Kidney (tissue), 14 donors: ENCODE measurements around the gene PDLIM7. TPM values are rescaled to one million over a fixed set of nuclear protein-coding genes. Genes with fewer than 3 reads are reported as not detected.

Source experiments
- DNase-seq, 5 donors: peaks; one replicate each; pipeline ENCODE4 v3.0.0-alpha.2; 2013 to 2020
- FAIRE-seq: peaks from 2 replicates; lab custom pipeline; 2012; peaks lifted over from hg19 to GRCh38; lab: Jason Lieb, UNC
- H3K27ac ChIP-seq, 2 donors: one replicate each; pipeline ENCODE4 v1.7.0; 2013; ENCODE audit warnings: low read depth in 2 of 2, low read length in 2 of 2, inconsistent platforms in 1 of 2
- H3K27me3 ChIP-seq: one replicate; pipeline ENCODE4 v1.7.1; 2013; ENCODE audit warnings: low read length, inconsistent platforms; ENCODE audit not compliant: control insufficient read depth, insufficient read depth
- H3K36me3 ChIP-seq, 3 donors: one replicate each; pipeline versions ENCODE4 v1.7.0 to v1.7.1; 2013; ENCODE audit warnings: low read length in 3 of 3, control low read depth in 1 of 3, inconsistent platforms in 1 of 3; ENCODE audit not compliant: insufficient read depth in 3 of 3, control insufficient read depth in 2 of 3
- H3K4me1 ChIP-seq, 3 donors: one replicate each; pipeline versions ENCODE4 v1.7.0 to v1.7.1; 2013; ENCODE audit warnings: low read length in 3 of 3, inconsistent platforms in 1 of 3, low read depth in 1 of 3; ENCODE audit not compliant: control insufficient read depth in 2 of 3, insufficient read depth in 2 of 3
- H3K4me3 ChIP-seq, 3 donors: one replicate each; pipeline versions ENCODE4 v1.7.0 to v1.8.1; 2013; ENCODE audit warnings: low read length in 3 of 3, control low read depth in 1 of 3, inconsistent platforms in 1 of 3
- H3K9ac ChIP-seq, 3 donors: one replicate each; pipeline versions ENCODE4 v1.7.0 to v1.7.1; 2013; ENCODE audit warnings: low read length in 3 of 3, control low read depth in 1 of 3, inconsistent platforms in 1 of 3
- H3K9me3 ChIP-seq, 3 donors: one replicate each; pipeline versions ENCODE4 v1.7.0 to v1.7.1; 2013; ENCODE audit warnings: low read length in 3 of 3, control low read depth in 1 of 3, inconsistent platforms in 1 of 3; ENCODE audit not compliant: control insufficient read depth in 2 of 3, insufficient read depth in 1 of 3
- CTCF ChIP-seq: IDR thresholded peaks from 3 replicates; pipeline ENCODE4 v1.5.1; 2012; ENCODE audit warnings: mild to moderate bottlenecking, moderate library complexity, borderline replicate concordance; ENCODE audit not compliant: insufficient read depth; ENCODE audit errors: extremely low read depth
- intact Hi-C: fragments of 100-400 bp; cut with DNase I; formaldehyde crosslinking; loops from one replicate; pipeline ENCODE4 v1.11.1; 2022
- polyA plus RNA-seq: library from polyadenylated mRNA; stranded (reverse); fragments of 350-450 nt; fragmentation: Illumina TruSeq; extraction: RNeasy Lipid Tissue Mini Kit (QIAGEN cat#74804); gene quantifications from one replicate; pipeline ENCODE4 v1.2.3, GENCODE V29; 2014; ENCODE audit warnings: low read depth, low replicate concordance; ENCODE audit not compliant: insufficient read depth
- total RNA-seq: library from RNA; stranded (reverse); fragmentation: NEBNext Ultra II Directional; extraction: Animal tissue kit (Norgen Biotek cat#: 25700); gene quantifications from one replicate; pipeline ENCODE4 v1.2.1, GENCODE V29; 2021
- donor health status: control.
- donor health status: control.
- donor health status: control.
- donor health status: control.
- donor health status: control.
- donor health status: DM: yes; HTN: yes; CAD: no.
- donor health status: Normal renal cell carcinoma (clear cell type).

PDLIM7 gene
- total and polyA plus RNA-seq, 2 donors from 2014 or later: 46.4 to 89.7 TPM

- Histone ChIP-seq H3K36me3 (peaks cover 0 to 2% (median 1%) of the 10 kb centered on the region in 3 donors), H3K4me1 (peaks cover 0 to 6% (median 5%) of the 10 kb centered on the region in 3 donors), H3K4me3 (no peak overlapping the region), H3K9me3 (no peaks in the 10 kb centered on the region), H3K27me3 (no peaks in the 10 kb centered on the region), H3K9ac (no peak overlapping the region), H3K27ac (no peak overlapping the region)
- FAIRE-seq (no peak), DNase-seq (no peak)
- TF ChIP-seq CTCF: no peak
- intact Hi-C loops: no loop called here
Observed at GRCh38 chr5:177442066-177442826, 55.2 kb downstream of the PDLIM7 start.

GRCh38 chr5:177440990-177441780, 56.2 kb downstream of the PDLIM7 start:
- no peaks in the 10 kb centered on the region for H3K27me3 ChIP-seq
- no peak overlapping the region for H3K4me3 ChIP-seq
- no peak for TF ChIP-seq CTCF
- intact Hi-C loops: no loop called here
- no peaks in the 10 kb centered on the region for H3K9me3 ChIP-seq
- no peak for DNase-seq
- H3K4me1 ChIP-seq: peaks cover 0 to 4% (median 2%) of the 10 kb centered on the region in 3 donors
- H3K36me3 ChIP-seq: peaks cover 0 to 3% (median 2%) of the 10 kb centered on the region in 3 donors
- H3K9ac ChIP-seq: no peak overlapping the region
- no peak overlapping the region for H3K27ac ChIP-seq
- FAIRE-seq: no peak

GRCh38 chr5:177440211-177440989, 57.0 kb downstream of the PDLIM7 start:
- H3K36me3 ChIP-seq: peaks cover 2 to 3% (median 3%) of the 10 kb centered on the region in 3 donors
- intact Hi-C loops: no loop called here
- H3K4me1 ChIP-seq: no peaks in the 10 kb centered on the region
- TF ChIP-seq CTCF: no peak
- H3K9me3 ChIP-seq: no peaks in the 10 kb centered on the region
- DNase-seq (peak in 1 of 5 donors; percentile 29), FAIRE-seq (no peak)
- no peak overlapping the region for H3K4me3 ChIP-seq
- no peaks in the 10 kb centered on the region for H3K27me3 ChIP-seq
- no peak overlapping the region for H3K27ac ChIP-seq
- no peak overlapping the region for H3K9ac ChIP-seq
